Hair follicular keratinocyte (primary cell): Measurements from ENCODE around the gene EEF2. TPM values are rescaled to one million over a fixed set of nuclear protein-coding genes. Genes with fewer than 3 reads are reported as not detected.

Experiments used
- total RNA-seq: library from RNA; depleted of rRNA; stranded (reverse); fragments of >200 nt; gene quantifications from 2 replicates; pipeline ENCODE4 v1.2.3, GENCODE V29; 2015

The EEF2 gene
- total RNA-seq = 1,979 and 2,783 TPM in 2 replicates

DNA sequence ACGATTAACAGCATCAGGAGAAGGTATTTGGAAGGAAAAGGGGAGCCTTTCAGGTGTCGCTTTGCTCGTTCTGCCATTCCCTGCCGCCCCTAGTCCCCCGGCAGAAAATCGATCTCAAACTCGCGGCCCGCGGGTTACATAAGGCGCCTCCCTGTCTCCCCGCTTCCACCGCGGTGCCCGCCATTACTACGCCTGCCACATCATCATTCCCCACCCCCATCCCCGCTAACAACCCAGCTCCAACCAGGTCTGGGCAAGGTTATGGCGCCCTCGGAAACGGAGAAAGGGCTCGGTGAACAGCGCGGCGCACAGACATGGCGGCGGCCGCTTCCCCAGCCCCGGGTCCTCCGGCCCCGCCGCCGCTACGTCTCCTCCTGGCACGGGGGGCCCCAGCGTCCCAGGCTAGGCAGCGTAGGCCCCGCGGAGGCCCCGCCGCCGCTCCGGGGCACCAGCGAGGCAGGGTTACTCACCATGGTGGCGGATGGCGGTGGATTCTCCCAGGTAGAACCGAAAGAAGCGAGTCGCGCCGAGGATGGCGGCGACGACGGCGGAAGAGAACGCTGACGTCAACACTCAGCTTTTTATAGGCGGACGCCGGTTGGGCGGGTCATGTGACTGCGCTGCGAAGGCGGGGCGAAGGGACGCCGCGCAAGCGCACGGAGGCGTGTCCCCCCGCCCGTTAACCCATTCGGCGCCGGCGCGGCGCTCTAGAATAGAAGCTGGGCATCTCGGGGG is at the start of gene EEF2:
Gene EEF2, minus strand, starts transcription at position 556 of the 735 bp plus-strand sequence. Its CDS starts 83 bp downstream, at position 473.

DNA sequence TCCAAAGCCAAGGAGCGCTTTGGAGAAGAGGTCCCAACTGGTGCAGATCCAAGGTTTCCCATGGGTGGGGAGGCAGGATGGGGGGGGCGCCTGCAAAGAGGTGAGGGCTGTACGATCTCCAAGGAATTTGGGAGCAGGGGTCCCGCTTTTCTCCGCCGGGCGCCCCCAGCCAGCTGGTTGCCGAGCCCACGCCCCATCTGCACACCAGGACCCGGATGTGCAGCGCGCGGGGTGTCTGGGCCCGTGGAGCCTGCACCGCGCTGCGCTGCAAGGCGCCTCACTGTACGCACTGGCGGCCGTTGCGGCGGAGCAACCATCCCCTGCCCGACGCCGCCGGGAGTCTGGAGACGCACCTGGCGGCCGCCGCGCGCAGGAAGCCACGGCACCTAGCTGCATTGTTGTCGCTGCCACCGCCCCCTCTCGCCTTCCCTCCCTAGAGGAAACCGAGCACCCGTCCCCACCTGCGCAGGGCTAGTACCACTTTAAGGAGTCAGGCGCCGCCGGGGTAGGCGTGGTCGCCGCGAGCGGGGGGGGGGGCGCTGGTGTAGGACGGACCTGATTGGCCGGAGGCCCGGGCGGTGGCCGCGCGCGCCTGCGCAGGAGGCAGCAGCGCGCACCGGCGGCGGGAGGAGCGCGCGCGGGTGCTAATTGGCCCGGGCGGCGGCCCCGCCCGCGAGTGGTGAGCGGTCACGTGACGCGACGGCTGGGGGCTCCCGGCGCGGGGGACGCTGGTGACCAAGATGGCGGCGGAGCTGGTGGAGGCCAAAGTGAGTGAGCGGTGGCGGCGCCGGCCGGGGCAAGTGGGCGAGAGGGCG is 22.0 kb upstream of the EEF2 start, which contains the start of gene PIAS4:
Gene PIAS4, plus strand, starts transcription at position 716 of the 815 bp plus-strand sequence. Its CDS starts 25 bp downstream, at position 741.

GRCh38 chr19:3970808-3971598 is 14.3 kb downstream of the EEF2 start, which contains the start of gene DAPK3:
Gene DAPK3, minus strand, starts transcription at chr19:3971099. Its CDS starts 1,364 bp downstream, at chr19:3969735.

GRCh38 chr19:3932931-3933810 is 52.1 kb downstream of the EEF2 start, which contains the start of gene NMRK2:
Gene NMRK2, plus strand, starts transcription at chr19:3933069. Its CDS starts 603 bp downstream, at chr19:3933672.

Other genes starting within 250 kb of the EEF2 start
- 15.5 and 16.0 TPM in 2 replicates for gene APBA3, start 223.8 kb downstream of the EEF2 start, total RNA-seq
- gene MRPL54, start 222.8 kb downstream of the EEF2 start, total RNA-seq = 56.5 and 77.3 TPM in 2 replicates
- not detected in 2 replicates for gene RAX2, start 213.2 kb downstream of the EEF2 start, total RNA-seq
- gene MATK, start 199.1 kb downstream of the EEF2 start, total RNA-seq = not detected in 2 replicates
- not detected in 2 replicates for gene ZFR2, start 116.4 kb downstream of the EEF2 start, total RNA-seq
- not detected in 2 replicates for gene ATCAY, start 104.8 kb downstream of the EEF2 start, total RNA-seq
- not detected in 2 replicates for gene NMRK2, start 52.4 kb downstream of the EEF2 start, total RNA-seq
- 47.8 and 74.7 TPM in 2 replicates for gene DAPK3, start 14.4 kb downstream of the EEF2 start, total RNA-seq
- 18.7 and 19.7 TPM in 2 replicates for gene PIAS4, start 22.3 kb upstream of the EEF2 start, total RNA-seq
- 44.2 and 59.7 TPM in 2 replicates for gene ZBTB7A, start 81.4 kb upstream of the EEF2 start, total RNA-seq
- gene MAP2K2, start 138.7 kb upstream of the EEF2 start, total RNA-seq = 125 and 150 TPM in 2 replicates
- not detected in 2 replicates for gene CREB3L3, start 168.2 kb upstream of the EEF2 start, total RNA-seq
- 26.9 and 35.0 TPM in 2 replicates for gene SIRT6, start 197.1 kb upstream of the EEF2 start, total RNA-seq
- 0.16 and 0.57 TPM in 2 replicates for gene ANKRD24, start 197.2 kb upstream of the EEF2 start, total RNA-seq
- 0.23 TPM in 1 of 2 replicates, not detected in the other for gene EBI3, start 244.1 kb upstream of the EEF2 start, total RNA-seq